Osteoblast (primary cell): ENCODE data around the gene TRIM73. TPM values are rescaled to one million over a fixed set of nuclear protein-coding genes. Genes with fewer than 3 reads are reported as not detected.
"Not testable (repeated sequence)": the region's sequence is repeated elsewhere in the genome, so short reads cannot be mapped to it uniquely, and the experiment has no call there.

Source experiments
- DNase-seq: peaks from one replicate; pipeline ENCODE4 v3.0.0; 2011; ENCODE audit warnings: low spot score, mixed read lengths; ENCODE audit not compliant: insufficient read length; ENCODE audit errors: missing footprints
- H2AFZ ChIP-seq: 2 replicates; pipeline ENCODE4 v1.6.0; 2011; ENCODE audit warnings: mild to moderate bottlenecking, low read length
- H3K27ac ChIP-seq: 2 replicates; pipeline ENCODE4 v1.5.1; 2011; ENCODE audit warnings: mild to moderate bottlenecking, low read depth, low read length, moderate library complexity
- H3K27me3 ChIP-seq: 2 replicates; pipeline ENCODE4 v1.6.0; 2012; ENCODE audit warnings: mild to moderate bottlenecking, control low read depth, inconsistent platforms, low read length, moderate library complexity; ENCODE audit not compliant: insufficient read depth
- H3K36me3 ChIP-seq: 2 replicates; pipeline ENCODE4 v1.5.1; 2011; ENCODE audit warnings: mild to moderate bottlenecking, low read length, control low read depth, moderate library complexity; ENCODE audit not compliant: insufficient read depth
- H3K4me1 ChIP-seq: 2 replicates; pipeline ENCODE4 v1.5.1; 2011; ENCODE audit warnings: mild to moderate bottlenecking, low read length, control low read depth, moderate library complexity; ENCODE audit not compliant: insufficient read depth
- H3K4me2 ChIP-seq: 2 replicates; pipeline ENCODE4 v1.6.0; 2011; ENCODE audit warnings: mild to moderate bottlenecking, low read length; ENCODE audit not compliant: insufficient read depth
- H3K4me3 ChIP-seq: fragments of 200-600 bp; sonication (generic); 3 replicates; pipeline ENCODE4 v1.5.1; 2012; ENCODE audit warnings: mild to moderate bottlenecking, low read length, inconsistent platforms; ENCODE audit not compliant: insufficient read depth
- H3K79me2 ChIP-seq: 2 replicates; pipeline ENCODE4 v1.6.0; 2012; ENCODE audit warnings: mild to moderate bottlenecking, low read length, control low read depth, inconsistent platforms; ENCODE audit not compliant: insufficient read depth
- H3K9me3 ChIP-seq: 2 replicates; pipeline ENCODE4 v1.5.1; 2011; ENCODE audit warnings: low read depth, low read length, control low read depth
- H4K20me1 ChIP-seq: 2 replicates; pipeline ENCODE4 v1.6.0; 2012; ENCODE audit warnings: mild to moderate bottlenecking, low read length, control low read depth; ENCODE audit not compliant: insufficient read depth
- total RNA-seq: library from RNA; depleted of rRNA; stranded (reverse); fragments of >200 nt; gene quantifications from 2 replicates; pipeline ENCODE4 v1.2.3, GENCODE V29; 2012

Gene TRIM73
- total RNA-seq, 1 donor: 0.36 TPM

DNA sequence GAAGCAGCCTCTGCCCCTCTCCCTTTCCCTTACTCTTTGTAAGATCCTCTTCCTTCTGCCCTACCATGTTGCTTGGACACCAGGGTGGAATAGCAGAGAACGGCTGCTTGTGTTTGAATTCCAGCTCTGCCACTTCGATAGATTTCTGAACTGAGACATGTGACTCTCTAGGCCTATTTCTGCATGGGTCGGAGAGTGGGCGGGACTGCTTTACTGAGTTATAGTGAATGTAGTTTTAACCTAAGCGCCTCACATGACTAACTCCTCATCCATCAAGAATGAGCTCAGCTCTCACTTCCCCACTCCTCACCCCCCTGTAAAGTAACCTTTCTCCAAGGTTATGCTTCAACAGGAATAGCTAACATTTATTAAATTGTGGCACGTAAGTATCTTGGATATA lies 18.8 kb downstream of the TRIM73 start:
- not testable (repeated sequence) for H3K79me2 ChIP-seq, H3K4me3 ChIP-seq, H3K27ac ChIP-seq, DNase-seq, H3K4me2 ChIP-seq, H3K9me3 ChIP-seq, H2AFZ ChIP-seq, H3K27me3 ChIP-seq, H3K4me1 ChIP-seq, H4K20me1 ChIP-seq, H3K36me3 ChIP-seq

DNA sequence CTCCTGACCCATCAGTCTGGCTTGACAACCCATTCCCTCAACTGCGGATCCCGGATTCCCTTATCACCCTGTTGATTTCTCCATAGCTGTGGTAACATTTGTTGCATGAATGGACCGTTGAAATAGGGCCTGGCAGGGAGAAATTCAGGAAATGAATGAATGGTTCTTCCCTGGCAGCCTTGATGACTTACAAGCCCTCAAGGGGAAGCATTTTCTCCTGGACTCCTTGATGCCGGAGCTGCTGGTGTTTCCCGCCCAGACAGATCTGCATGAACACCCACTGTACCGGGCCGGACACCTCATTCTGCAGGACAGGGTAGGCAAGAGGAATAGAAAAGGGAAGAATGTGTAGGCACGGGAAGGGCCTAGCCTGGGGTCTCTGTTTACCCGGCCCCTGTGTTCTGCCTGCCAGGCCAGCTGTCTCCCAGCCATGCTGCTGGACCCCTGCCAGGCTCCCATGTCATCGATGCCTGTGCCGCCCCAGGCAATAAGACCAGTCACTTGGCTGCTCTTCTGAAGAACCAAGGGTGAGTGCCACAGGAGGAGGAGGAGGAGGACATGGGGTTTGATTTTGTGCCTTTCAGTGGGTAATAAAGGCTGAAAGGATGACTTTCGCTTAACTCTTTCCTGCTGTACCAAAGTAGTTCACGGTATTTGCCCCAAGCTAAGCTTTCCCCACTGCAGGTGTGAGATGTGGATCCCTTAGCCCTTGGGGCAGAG lies 19.4 kb downstream of the TRIM73 start:
- not testable (repeated sequence) for H3K27me3 ChIP-seq, H3K4me2 ChIP-seq, H3K4me3 ChIP-seq, H3K9me3 ChIP-seq, H3K4me1 ChIP-seq, H3K27ac ChIP-seq, DNase-seq, H4K20me1 ChIP-seq, H3K36me3 ChIP-seq, H3K79me2 ChIP-seq, H2AFZ ChIP-seq

DNA sequence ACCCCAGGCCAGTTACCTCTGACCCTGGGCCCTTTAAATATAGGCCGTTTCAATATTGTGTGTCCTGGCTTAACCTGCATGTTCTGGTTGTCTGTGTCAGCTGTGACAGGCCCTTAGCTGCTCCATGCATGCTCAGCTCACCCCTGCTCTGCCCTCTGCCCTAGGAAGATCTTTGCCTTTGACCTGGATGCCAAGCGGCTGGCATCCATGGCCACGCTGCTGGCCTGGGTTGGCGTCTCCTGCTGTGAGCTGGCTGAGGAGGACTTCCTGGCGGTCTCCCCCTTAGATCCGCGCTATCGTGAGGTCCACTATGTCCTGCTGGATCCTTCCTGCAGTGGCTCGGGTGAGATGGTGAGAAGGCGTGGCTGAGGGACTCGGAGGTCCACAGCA lies 20.0 kb downstream of the TRIM73 start:
- H3K4me2 ChIP-seq, H3K9me3 ChIP-seq, H3K36me3 ChIP-seq, H3K27ac ChIP-seq, H3K79me2 ChIP-seq, H4K20me1 ChIP-seq, H3K4me1 ChIP-seq, DNase-seq, H2AFZ ChIP-seq, H3K4me3 ChIP-seq, H3K27me3 ChIP-seq: not testable (repeated sequence)

DNA sequence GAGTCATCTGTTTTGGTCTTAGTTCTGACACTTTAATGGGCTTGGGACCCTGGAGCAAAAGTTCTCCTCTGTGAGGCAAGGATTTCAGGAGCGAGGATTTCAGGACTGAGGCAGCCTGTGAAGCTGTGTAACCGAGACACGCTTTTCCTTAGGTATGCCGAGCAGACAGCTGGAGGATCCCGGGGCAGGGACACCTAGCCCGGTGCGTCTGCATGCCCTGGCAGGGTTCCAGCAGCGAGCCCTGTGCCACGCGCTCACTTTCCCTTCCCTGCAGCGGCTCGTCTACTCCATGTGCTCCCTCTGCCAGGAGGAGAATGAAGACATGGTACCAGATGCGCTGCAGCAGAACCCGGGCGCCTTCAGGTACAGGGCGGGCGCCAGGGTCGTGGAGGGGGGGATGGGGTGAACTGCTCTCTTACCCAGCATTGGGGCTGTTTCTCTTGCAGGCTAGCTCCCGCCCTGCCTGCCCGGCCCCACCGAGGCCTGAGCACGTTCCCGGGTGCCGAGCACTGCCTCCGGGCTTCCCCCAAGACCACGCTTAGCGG lies 20.5 kb downstream of the TRIM73 start:
- H3K4me1 ChIP-seq, H4K20me1 ChIP-seq, H3K4me3 ChIP-seq, H3K9me3 ChIP-seq, H3K4me2 ChIP-seq, H3K27me3 ChIP-seq, DNase-seq, H3K36me3 ChIP-seq, H2AFZ ChIP-seq, H3K27ac ChIP-seq: not testable (repeated sequence)
- H3K79me2 ChIP-seq: peaks cover 11% of the 10 kb centered on the region

DNA sequence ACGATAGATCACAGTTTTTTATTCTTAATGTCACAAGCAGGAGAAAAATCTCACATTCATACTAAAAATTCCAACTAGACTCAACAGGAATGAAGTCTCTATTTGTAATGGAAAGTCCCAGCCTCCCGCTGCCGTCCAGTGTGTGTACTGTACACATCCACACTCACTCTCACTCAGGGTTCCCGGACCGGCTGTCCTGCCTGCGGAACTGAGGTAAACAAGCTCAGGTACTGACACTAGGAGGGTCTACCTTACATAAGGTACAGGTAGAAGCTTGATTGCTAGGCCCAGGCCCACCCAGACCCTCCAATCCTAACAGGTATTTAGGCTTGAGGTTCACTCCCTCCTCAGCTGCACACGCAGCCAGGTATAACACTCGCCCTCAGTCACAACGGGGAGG lies 21.4 kb downstream of the TRIM73 start:
- not testable (repeated sequence) for H3K27me3 ChIP-seq, H3K36me3 ChIP-seq, H2AFZ ChIP-seq, H3K4me2 ChIP-seq, H3K4me1 ChIP-seq, H4K20me1 ChIP-seq, H3K9me3 ChIP-seq, H3K4me3 ChIP-seq, H3K27ac ChIP-seq, DNase-seq
- peaks cover 15% of the 10 kb centered on the region for H3K79me2 ChIP-seq

DNA sequence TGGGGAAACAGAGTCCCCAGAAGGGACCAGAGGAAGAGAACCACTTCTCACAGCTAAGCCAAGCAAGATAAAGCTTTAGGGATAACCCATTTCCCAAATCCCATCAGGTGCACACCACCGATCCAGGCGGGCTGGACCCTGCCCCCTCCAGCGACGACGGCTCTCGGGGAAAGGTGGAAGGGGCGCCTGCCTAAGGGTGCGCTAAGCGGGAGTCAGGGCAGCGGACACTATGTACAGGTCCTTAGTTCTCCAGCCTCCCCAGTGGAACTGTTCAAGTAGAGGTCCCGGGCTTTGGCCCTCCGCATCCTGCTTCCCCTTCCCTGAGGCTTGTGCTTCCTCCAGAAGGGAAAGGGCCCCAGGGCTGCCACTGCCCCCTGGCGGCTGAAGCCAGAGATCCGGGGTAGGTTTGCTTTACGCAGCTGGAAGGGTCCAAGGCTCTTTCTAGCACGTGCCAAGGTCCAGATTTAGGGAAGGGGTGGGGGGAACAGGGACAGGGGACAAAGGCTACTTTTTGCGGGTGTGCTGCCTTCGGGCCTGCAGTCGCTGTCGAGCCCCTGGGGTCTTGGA lies 22.9 kb downstream of the TRIM73 start:
- H4K20me1 ChIP-seq, H3K4me2 ChIP-seq, H3K27me3 ChIP-seq, H3K9me3 ChIP-seq, H3K4me3 ChIP-seq, H3K27ac ChIP-seq, H3K36me3 ChIP-seq, H2AFZ ChIP-seq, DNase-seq, H3K4me1 ChIP-seq: not testable (repeated sequence)
- H3K79me2 ChIP-seq: peaks cover 15% of the 10 kb centered on the region

DNA sequence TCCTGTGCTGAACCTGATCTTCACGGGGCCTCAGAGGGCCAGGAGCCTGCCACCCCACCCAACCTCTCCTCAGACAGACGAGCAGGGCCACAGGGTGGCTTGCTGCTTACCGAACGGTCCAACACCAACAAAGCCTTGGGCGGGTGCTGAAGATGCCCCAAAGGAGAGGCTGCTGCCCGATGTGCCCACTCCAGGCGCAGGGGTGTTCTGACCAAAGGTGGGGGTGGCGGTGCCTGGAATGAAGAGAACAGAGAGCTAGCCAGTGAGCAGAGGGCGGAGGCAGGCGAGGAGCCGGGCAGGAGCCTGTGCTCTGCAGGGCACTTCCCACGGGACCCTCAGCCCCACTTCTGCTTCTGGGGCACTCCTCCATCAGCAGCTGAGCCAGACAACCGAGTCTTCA lies 23.8 kb downstream of the TRIM73 start:
- H3K27me3 ChIP-seq, H3K4me3 ChIP-seq, H3K36me3 ChIP-seq, DNase-seq, H3K27ac ChIP-seq, H3K9me3 ChIP-seq, H2AFZ ChIP-seq, H4K20me1 ChIP-seq, H3K4me2 ChIP-seq, H3K4me1 ChIP-seq: not testable (repeated sequence)
- peaks cover 15% of the 10 kb centered on the region for H3K79me2 ChIP-seq

DNA sequence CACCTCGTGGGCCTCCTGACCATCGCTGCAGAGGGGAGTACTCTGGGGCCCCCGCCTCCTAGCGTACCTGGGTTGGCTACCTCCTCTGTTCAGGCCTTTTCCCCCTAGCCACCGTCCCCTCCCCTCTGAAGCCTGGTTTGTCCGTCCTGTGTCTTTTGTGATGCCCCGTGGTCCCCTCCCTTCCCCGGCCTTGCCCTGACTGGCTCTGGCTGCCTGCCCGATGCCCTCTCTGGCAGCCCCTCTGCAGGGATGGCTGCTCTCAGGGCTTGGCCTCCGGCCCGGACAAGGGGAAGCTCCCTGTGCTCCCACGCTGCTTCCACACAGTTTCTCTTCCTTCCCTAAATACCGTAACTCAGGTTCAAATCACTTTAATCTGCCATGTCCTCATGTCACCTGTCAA lies 24.3 kb downstream of the TRIM73 start:
- not testable (repeated sequence) for H3K4me3 ChIP-seq, H3K27me3 ChIP-seq, H3K9me3 ChIP-seq, H3K36me3 ChIP-seq, H3K4me1 ChIP-seq, H4K20me1 ChIP-seq, H3K4me2 ChIP-seq, H2AFZ ChIP-seq, H3K27ac ChIP-seq
- peak; percentile 5 for DNase-seq
- peaks cover 15% of the 10 kb centered on the region for H3K79me2 ChIP-seq

DNA sequence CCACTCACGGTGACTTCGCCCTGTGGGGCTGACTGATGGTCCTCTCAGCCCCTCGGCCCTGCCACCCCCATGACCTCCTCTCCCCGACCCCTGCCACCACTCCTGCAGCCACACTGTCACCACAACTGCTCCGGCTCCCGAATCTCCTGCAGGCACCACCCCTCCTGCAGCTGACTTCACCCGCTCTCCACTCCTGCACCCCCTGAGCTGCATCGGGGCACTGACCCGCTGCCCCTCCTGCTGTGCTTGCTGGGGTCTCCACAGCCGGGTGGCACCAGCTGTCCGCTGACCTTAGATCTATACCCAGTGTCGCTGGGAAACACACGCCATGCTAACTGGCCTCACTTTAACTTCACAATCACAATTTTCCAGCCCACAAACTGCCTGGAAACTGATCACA lies 24.7 kb downstream of the TRIM73 start:
- not testable (repeated sequence) for DNase-seq, H2AFZ ChIP-seq, H3K27ac ChIP-seq, H3K27me3 ChIP-seq, H3K4me2 ChIP-seq, H3K9me3 ChIP-seq, H3K4me3 ChIP-seq, H3K36me3 ChIP-seq, H3K4me1 ChIP-seq, H4K20me1 ChIP-seq
- H3K79me2 ChIP-seq: peaks cover 15% of the 10 kb centered on the region
